ENCODE data around the gene HSDL1.
"Not testable (repeated sequence)": the region's sequence is repeated elsewhere in the genome, so short reads cannot be mapped to it uniquely, and the experiment has no call there.

HSDL1 gene

DNA sequence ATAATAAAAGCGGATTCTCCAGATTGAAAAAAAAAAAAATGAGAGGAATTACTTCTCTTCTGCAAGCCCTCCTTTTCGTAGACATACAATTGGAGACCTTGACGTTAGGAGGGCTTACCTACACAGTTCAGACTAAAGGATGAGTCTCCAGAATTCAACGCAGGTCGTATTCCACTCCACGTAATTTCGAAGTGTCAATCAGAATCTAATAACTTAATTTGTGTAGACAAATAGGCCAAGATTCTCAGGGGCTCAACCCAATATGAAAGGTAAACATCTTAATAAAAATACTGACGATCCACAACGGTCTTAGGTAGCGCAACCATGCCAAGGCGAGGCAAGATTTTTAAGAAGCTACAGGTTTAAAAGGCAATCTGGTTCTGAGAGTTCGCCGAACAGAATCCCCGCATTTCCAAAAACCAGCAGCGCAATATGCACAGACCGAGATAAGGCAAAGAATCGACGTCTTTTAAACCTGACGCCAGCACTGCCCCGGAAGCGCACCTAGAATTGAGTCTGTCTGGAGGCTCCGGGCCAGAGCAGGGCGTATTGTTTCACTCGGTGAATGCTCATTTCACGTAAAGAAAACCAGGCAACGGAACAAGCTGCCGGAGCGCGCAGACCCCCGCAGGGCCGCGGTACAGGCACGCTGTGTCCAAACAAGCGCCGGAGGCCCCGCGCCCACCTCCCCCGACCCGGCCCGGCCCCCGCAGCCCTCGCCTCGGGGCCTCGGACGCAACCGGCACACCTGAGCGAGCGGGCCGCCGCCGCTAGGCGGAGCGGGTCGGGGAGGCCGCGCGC, 28.9 kb downstream of the HSDL1 start:
- peaks cover 2 to 6% of the 10 kb centered on the region in 2 donors for H3K36me3 Mint-ChIP-seq
- H3K27ac Mint-ChIP-seq = peak overlapping the region; percentile 94
- no peak for DNase-seq
- no peaks in the 10 kb centered on the region for H3K9me3 Mint-ChIP-seq
- peak; percentile 52 to 54 for ATAC-seq (replicated peaks)
- peak overlapping the region; percentile 85 to 96 for H3K4me3 Mint-ChIP-seq
- no peaks in the 10 kb centered on the region for H3K27me3 Mint-ChIP-seq
- H3K4me1 Mint-ChIP-seq = peaks cover 13 to 20% of the 10 kb centered on the region in 2 donors

DNA sequence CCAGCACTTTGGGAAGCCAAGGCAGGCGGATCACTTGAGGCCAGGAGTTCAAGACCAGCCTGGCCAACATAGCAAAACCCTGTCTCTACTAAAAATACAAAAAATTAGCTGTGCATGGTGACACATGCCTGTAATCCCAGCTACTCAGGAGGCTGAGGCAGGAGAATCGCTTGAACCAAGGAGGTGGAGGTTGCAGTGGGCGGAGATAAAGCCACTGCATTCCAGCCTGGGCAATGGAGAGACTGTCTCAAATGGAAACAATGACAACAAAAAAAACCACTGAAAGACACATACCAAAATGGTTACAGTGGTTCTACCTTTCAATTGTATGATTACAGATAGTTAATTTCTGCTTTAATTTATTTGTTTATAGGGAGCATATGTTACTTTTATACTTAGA, 33.0 kb downstream of the HSDL1 start:
- H3K36me3 Mint-ChIP-seq = peaks cover 11 to 19% of the 10 kb centered on the region in 2 donors
- not testable (repeated sequence) for H3K4me3 Mint-ChIP-seq; H3K9me3 Mint-ChIP-seq; ATAC-seq (replicated peaks); DNase-seq; H3K27ac Mint-ChIP-seq; H3K27me3 Mint-ChIP-seq
- H3K4me1 Mint-ChIP-seq = peaks cover 25 to 43% of the 10 kb centered on the region in 2 donors

DNA sequence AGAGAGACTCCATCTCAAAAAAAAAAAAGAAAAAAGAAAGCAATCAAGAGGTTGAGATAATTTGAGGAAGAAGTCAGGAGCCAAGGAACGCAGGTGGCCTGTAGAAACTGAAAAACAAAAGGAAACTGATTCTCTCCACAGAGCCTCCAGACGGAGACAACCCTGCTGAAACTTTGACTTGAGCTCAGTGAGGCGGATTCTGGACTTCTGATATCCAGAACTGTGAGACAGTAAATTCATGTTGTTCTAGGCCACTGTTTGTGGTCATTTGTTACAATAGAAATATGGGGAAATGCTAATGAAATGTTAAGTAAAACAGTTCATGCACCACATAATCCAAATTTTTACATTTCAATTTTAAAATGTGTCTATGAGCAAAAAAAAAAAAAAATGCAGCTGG, 33.5 kb downstream of the HSDL1 start:
- no peak overlapping the region for H3K4me3 Mint-ChIP-seq
- DNase-seq = no peak
- no peaks in the 10 kb centered on the region for H3K27me3 Mint-ChIP-seq
- no peaks in the 10 kb centered on the region for H3K9me3 Mint-ChIP-seq
- H3K27ac Mint-ChIP-seq = no peak overlapping the region
- peaks cover 11 to 23% of the 10 kb centered on the region in 2 donors for H3K36me3 Mint-ChIP-seq
- H3K4me1 Mint-ChIP-seq = peaks cover 25 to 47% of the 10 kb centered on the region in 2 donors
- ATAC-seq (replicated peaks) = no peak

DNA sequence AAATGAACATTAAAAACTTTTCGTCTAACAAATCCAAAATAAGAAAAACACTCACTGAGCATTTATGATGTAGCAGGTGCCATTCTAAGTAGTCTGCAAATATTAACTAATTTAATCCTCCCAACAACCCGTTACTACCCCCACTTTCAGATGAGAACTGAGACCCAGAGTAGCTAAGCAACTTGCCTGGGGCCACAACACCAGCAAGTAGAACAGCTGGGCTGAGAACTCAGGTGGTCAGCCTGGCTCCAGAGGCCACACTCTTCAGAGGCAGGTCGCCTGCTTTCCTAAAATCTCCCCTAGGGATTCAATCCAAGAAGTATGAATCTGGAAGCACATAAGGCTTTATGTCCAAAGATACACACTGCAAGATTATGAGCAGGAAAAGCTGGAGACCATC, 34.5 kb downstream of the HSDL1 start:
- H3K4me1 Mint-ChIP-seq = peaks cover 30 to 53% of the 10 kb centered on the region in 2 donors
- peaks cover 14 to 27% of the 10 kb centered on the region in 2 donors for H3K36me3 Mint-ChIP-seq
- H3K27ac Mint-ChIP-seq = no peak overlapping the region
- DNase-seq (no peak), ATAC-seq (replicated peaks) (no peak)
- no peaks in the 10 kb centered on the region for H3K9me3 Mint-ChIP-seq
- no peaks in the 10 kb centered on the region for H3K27me3 Mint-ChIP-seq
- H3K4me3 Mint-ChIP-seq = no peak overlapping the region

DNA sequence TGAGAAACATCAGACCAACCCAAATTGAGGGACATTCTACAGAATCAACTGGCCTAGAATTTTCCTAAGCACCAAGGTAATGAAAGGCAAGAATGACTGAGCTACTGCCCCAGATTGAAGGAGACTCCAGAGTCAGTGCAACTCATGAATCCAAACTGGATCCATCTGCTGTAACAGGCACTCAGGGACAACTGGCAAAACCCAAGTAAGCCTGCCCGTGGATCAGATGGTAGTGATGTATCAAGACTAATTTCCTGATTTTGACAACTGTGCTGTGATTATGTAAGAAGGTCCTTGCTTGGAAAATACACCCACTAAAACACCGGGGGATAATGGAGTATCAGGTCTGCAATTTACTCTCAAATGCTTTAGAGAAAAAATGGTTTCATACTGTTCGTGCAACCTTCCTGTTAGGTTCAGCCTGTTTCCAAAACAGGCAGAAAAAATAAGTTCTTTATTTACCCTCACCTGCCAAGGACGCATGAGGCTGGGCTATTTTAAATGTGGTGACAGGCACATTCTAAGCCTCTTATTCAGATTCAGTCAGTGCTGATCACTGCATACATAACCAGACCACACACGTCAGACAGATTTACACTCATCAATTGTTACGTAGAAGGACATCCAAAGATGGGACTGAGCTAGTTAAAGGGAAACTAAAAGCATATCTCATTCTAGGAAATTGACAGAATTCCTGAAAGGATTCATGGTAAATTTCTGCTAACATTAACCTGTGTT, 35.2 kb downstream of the HSDL1 start:
- H3K9me3 Mint-ChIP-seq = no peaks in the 10 kb centered on the region
- no peak overlapping the region for H3K4me3 Mint-ChIP-seq
- no peak for ATAC-seq (replicated peaks)
- no peak for DNase-seq
- H3K4me1 Mint-ChIP-seq = peaks cover 31 to 53% of the 10 kb centered on the region in 2 donors
- H3K36me3 Mint-ChIP-seq = peaks cover 14 to 31% of the 10 kb centered on the region in 2 donors
- no peaks in the 10 kb centered on the region for H3K27me3 Mint-ChIP-seq
- no peak overlapping the region for H3K27ac Mint-ChIP-seq

DNA sequence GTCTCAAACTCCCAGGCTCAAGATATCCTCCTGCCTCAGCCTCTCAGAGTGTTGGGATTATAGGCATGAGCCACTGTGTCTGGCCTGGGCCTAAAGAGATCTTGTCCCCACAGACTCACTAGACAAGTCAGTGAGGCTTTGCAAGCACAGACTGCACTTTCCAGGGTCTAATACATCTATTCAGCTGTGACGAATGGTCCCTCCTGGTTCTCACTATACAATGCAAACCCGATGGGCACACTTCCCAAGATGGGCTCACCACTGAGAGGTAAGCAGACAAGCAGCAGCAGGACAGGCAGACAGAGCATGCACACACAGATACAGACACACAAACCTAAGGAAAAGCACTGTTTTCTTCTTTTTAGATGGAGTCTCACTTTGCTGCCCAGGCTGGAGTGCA, 37.1 kb downstream of the HSDL1 start:
- DNase-seq (no peak), ATAC-seq (replicated peaks) (no peak)
- H3K36me3 Mint-ChIP-seq = peaks cover 15 to 28% of the 10 kb centered on the region in 2 donors
- no peak overlapping the region for H3K27ac Mint-ChIP-seq
- no peaks in the 10 kb centered on the region for H3K9me3 Mint-ChIP-seq
- H3K4me3 Mint-ChIP-seq = no peak overlapping the region
- no peaks in the 10 kb centered on the region for H3K27me3 Mint-ChIP-seq
- H3K4me1 Mint-ChIP-seq = peaks cover 30 to 58% of the 10 kb centered on the region in 2 donors

DNA sequence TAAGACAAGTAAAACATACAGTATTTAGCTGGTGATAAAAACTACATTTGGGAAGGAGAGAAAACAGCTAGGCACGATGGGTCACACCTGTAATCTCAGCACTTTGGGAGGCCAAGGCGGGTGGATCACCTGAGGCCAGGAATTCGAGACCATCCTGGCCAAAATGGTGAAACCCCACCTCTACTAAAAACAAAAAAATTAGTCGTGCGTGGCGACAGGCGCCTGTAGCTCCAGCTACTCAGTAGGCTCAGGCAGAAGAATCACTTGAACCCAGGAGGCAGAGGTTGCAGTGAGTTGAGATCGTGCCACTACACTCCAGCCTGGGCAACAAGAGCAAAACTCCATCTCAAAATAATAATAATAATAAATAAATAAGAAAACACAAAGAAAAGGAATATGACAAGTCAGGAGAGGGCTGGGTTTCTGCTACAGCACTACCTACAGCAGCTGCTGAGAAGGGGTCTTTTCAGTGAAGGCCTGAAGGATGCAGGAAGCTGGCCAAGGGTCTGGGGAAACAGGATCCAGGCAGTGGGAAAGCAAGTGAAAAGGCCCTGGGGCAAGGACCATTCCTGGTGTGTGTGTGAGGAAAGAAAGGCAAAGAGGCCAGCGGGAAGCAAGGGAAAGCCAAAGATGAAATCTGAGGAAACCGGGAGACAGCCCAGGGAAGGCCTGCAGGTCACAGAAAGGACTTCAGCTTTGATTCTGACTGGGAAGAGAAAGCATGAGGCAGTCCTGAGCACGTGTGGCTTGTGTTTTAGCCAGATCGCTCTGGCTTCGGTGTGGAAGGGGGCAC, 38.8 kb downstream of the HSDL1 start:
- H3K4me1 Mint-ChIP-seq = peaks cover 29 to 62% of the 10 kb centered on the region in 2 donors
- H3K9me3 Mint-ChIP-seq = no peaks in the 10 kb centered on the region
- peak overlapping the region; percentile 74 for H3K27ac Mint-ChIP-seq
- H3K27me3 Mint-ChIP-seq = no peaks in the 10 kb centered on the region
- no peak for DNase-seq
- ATAC-seq (replicated peaks) = no peak
- no peak overlapping the region for H3K4me3 Mint-ChIP-seq
- H3K36me3 Mint-ChIP-seq = peaks cover 15 to 30% of the 10 kb centered on the region in 2 donors

DNA sequence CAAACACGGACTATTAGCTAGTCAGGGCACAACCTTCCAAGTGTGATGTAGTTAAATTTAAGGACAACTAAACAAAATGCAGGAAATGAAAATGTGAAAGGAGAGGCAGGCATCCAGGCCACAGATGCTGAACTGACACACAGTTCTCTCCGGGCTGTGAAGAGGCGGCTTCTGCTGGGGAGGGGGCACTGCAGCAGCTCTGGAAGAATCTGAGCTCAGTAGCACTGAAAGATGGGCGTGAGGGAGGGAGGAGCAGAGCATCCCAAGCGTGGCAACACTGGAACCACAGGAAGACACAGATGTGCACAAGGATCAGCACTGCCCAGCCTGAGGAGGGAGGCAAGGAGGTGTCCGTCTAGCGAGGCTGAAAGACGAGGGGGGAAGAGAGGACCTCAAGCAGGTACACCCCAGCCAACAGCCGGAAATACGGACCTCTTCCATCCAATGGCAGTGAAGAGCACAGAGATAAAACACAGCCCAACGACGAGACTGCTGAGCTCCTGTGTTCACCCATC, 39.6 kb downstream of the HSDL1 start:
- H3K27me3 Mint-ChIP-seq = no peaks in the 10 kb centered on the region
- no peaks in the 10 kb centered on the region for H3K9me3 Mint-ChIP-seq
- peaks cover 23 to 57% of the 10 kb centered on the region in 2 donors for H3K4me1 Mint-ChIP-seq
- no peak for DNase-seq
- H3K36me3 Mint-ChIP-seq = peaks cover 19 to 26% of the 10 kb centered on the region in 2 donors
- no peak overlapping the region for H3K27ac Mint-ChIP-seq
- no peak overlapping the region for H3K4me3 Mint-ChIP-seq
- ATAC-seq (replicated peaks) = no peak

DNA sequence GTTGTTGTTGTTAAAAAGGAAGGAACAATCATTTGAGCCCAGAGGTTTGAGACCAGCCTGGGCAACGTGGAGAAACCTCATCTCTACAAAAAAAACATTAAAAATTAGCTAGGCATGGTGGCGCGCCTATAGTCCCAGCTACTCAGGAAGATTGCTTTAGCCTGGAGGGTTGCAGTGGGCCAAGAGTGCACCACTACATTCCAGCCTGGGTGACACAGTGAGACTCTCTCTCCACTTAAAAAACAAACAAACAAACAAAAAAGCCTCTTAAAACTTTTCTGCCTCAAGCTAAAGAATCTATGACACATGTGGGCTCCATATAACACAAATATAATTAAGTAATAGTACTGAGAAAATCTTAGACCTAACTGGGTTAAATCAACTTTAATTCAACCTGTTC, 40.7 kb downstream of the HSDL1 start:
- Mint-ChIP-seq H3K27me3 (no peaks in the 10 kb centered on the region), H3K9me3 (no peaks in the 10 kb centered on the region), H3K4me3 (no peak overlapping the region), H3K36me3 (peaks cover 20 to 29% of the 10 kb centered on the region in 2 donors), H3K4me1 (peaks cover 24 to 54% of the 10 kb centered on the region in 2 donors), H3K27ac (no peak overlapping the region)
- DNase-seq (no peak), ATAC-seq (replicated peaks) (no peak)

DNA sequence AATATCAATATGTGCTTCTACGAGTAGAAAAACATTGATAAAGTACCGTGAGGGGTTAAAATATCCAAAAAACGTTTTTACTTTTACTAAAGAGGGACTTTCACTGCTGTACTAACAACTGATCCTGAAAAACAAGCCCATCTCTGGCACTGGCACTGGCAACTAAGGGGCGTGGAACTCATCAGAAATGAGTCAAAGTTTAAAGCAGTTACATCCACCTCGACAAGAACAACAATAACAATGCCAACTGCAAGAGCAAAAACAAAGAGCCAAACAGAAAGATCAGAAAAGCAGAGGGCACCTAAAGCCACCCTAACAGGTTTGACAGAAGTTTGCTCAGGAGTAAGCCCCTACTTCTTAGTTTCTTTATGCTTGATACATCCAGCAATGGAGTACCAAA, 41.3 kb downstream of the HSDL1 start:
- Mint-ChIP-seq H3K27ac (no peak overlapping the region), H3K36me3 (peaks cover 18 to 31% of the 10 kb centered on the region in 2 donors), H3K4me1 (peaks cover 21 to 50% of the 10 kb centered on the region in 2 donors), H3K9me3 (no peaks in the 10 kb centered on the region), H3K4me3 (no peak overlapping the region), H3K27me3 (no peaks in the 10 kb centered on the region)
- ATAC-seq (replicated peaks) (no peak), DNase-seq (no peak)

DNA sequence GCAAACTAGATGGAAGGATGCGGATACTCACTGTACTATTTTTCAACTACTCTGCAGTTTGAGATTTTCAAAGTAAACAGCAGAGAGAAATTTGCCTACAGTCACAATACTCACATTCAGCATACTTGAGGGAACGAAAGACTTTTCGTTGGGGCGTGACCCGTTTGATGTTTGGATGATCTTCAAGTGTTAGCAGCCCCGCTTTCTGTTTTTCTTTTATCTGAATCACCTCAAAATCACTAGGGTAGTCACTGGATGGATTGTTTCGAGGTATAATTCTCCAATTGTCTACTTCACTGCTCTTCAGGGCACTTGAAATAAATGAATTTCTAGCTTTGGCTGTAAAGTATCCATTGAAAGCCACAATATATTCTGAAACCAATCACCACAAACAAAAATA, 46.0 kb downstream of the HSDL1 start:
- no peak overlapping the region for H3K27ac Mint-ChIP-seq
- no peak overlapping the region for H3K4me3 Mint-ChIP-seq
- H3K9me3 Mint-ChIP-seq = no peaks in the 10 kb centered on the region
- H3K36me3 Mint-ChIP-seq = peaks cover 31 to 48% of the 10 kb centered on the region in 2 donors
- no peaks in the 10 kb centered on the region for H3K27me3 Mint-ChIP-seq
- DNase-seq (no peak), ATAC-seq (replicated peaks) (no peak)
- peaks cover 8 to 25% of the 10 kb centered on the region in 2 donors for H3K4me1 Mint-ChIP-seq

DNA sequence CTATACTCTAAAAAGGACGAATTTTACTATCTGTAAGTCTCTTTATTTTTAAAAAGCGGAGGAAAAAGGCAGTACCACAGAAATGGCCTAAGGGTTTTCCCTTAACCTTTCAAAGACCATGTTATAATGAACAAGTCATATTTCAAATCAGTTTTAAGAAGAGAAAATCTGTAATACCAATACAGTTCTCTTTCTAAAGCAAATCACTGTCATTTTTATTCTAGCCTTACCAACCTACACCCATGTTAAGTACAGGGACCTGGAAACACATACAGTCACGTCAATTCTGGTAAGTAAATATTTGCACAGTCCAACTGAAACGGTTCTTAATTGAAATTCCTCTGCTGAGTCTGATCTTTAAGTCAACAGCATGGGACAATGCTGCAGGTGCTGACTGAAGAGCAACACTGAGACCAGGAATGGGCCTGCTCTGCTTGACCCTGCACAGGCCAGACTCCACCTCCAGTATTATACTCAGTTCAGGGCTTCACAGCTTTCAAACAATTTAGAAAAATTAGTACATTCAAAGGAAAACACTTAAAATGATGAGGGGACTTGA, 48.5 kb downstream of the HSDL1 start:
- H3K36me3 Mint-ChIP-seq = peaks cover 42 to 62% of the 10 kb centered on the region in 2 donors

DNA sequence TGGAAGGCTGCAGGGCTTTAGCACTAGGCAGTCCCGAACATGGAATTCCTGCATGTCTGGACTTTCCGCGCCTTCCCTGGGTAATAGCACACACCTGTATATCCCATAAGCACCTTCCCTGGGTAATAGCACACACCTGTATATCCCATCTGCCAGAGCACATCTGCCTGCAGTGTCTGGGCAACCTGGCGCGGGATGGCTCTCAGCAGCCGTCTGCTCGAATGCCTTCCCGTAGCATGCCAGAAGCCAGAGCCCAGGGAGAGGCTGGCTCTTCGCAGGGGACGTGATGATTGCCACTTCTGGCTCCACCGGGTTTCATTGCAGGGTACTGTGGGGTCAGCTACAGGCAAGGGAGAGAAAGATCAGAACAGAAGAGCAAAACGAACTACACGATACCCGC, 49.5 kb downstream of the HSDL1 start:
- Mint-ChIP-seq H3K4me1 (peaks cover 3 to 10% of the 10 kb centered on the region in 2 donors), H3K27me3 (no peaks in the 10 kb centered on the region), H3K27ac (no peak overlapping the region), H3K36me3 (peaks cover 45 to 67% of the 10 kb centered on the region in 2 donors), H3K4me3 (no peak overlapping the region), H3K9me3 (no peaks in the 10 kb centered on the region)
- ATAC-seq (replicated peaks) = no peak
- DNase-seq = no peak

More for the DNA sequence above, 48.5 kb downstream of the HSDL1 start:
- Mint-ChIP-seq H3K27me3 (no peaks in the 10 kb centered on the region), H3K4me3 (no peak overlapping the region), H3K27ac (no peak overlapping the region), H3K9me3 (no peaks in the 10 kb centered on the region), H3K4me1 (peaks cover 4 to 15% of the 10 kb centered on the region in 2 donors)
- DNase-seq (no peak), ATAC-seq (replicated peaks) (no peak)

DNA sequence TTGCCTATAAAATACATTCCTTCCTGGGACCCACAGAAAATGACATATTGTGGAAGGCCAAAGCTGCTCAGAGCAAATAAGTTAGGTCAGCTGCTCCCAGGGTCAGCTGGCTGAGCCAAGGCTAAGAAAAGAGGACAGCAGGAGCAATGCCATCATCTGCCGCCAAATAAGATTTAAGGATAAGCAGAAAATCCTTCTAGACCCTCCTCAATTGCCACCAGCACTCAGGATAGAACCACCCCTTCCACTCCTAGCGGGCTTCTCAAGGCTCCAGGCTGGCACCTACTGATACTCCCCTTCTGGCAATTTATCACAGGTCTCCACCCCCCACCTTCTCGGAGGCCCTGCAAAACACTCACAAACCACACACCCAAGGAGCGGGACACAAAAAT, 51.1 kb downstream of the HSDL1 start:
- H3K4me1 Mint-ChIP-seq = peaks cover 9 to 13% of the 10 kb centered on the region in 2 donors
- no peaks in the 10 kb centered on the region for H3K9me3 Mint-ChIP-seq
- ATAC-seq (replicated peaks) (no peak), DNase-seq (no peak)
- no peak overlapping the region for H3K27ac Mint-ChIP-seq
- H3K4me3 Mint-ChIP-seq = no peak overlapping the region
- H3K36me3 Mint-ChIP-seq = peaks cover 53 to 71% of the 10 kb centered on the region in 2 donors
- H3K27me3 Mint-ChIP-seq = no peaks in the 10 kb centered on the region
